ENCODE results near the gene MRPL11.

DNA sequence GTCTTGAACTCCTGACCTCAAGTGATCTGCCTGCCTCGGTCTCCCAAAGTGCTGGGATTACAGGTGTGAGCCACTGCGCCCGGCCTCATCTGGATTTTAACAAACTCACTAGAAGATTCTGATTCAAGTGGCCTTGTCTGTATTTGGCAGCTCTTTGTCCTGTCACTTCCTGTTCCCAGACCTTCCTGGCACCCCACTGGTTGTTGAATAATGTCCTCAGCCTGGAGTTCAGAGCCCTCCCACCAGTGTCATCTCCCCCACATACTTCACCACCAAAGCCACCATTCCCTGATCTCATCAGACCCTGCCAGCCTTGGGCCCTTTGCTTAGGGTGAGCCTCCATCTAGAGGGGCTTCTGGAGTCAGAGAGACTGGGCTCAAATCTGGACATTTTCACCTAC, 31.4 kb upstream of the MRPL11 start:
- TF ChIP-seq REXO4 (CRISPR knock-in tag; IDR thresholded peaks at IDR 0.05; ENCODE audit: borderline replicate concordance) (no peak), ZNF503 (CRISPR knock-in tag; IDR thresholded peaks at IDR 0.05) (no peak), NFE2L2 (IDR thresholded peaks at IDR 0.05; ENCODE audit: low read length) (no peak), RELA (CRISPR knock-in tag; IDR thresholded peaks at IDR 0.05) (no peak), ZBTB21 (CRISPR knock-in tag; IDR thresholded peaks at IDR 0.05) (no peak), FOXJ3 (CRISPR knock-in tag; IDR thresholded peaks at IDR 0.05; ENCODE audit: borderline replicate concordance) (no peak), ZBTB34 (CRISPR knock-in tag; IDR thresholded peaks at IDR 0.05) (no peak)
- TF ChIP-seq, protein P1, sequence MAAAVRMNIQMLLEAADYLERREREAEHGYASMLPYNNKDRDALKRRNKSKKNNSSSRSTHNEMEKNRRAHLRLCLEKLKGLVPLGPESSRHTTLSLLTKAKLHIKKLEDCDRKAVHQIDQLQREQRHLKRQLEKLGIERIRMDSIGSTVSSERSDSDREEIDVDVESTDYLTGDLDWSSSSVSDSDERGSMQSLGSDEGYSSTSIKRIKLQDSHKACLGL (CRISPR knock-in tag; IDR thresholded peaks at IDR 0.05), result no peak
- TF ChIP-seq, protein P2, sequence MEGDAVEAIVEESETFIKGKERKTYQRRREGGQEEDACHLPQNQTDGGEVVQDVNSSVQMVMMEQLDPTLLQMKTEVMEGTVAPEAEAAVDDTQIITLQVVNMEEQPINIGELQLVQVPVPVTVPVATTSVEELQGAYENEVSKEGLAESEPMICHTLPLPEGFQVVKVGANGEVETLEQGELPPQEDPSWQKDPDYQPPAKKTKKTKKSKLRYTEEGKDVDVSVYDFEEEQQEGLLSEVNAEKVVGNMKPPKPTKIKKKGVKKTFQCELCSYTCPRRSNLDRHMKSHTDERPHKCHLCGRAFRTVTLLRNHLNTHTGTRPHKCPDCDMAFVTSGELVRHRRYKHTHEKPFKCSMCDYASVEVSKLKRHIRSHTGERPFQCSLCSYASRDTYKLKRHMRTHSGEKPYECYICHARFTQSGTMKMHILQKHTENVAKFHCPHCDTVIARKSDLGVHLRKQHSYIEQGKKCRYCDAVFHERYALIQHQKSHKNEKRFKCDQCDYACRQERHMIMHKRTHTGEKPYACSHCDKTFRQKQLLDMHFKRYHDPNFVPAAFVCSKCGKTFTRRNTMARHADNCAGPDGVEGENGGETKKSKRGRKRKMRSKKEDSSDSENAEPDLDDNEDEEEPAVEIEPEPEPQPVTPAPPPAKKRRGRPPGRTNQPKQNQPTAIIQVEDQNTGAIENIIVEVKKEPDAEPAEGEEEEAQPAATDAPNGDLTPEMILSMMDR (CRISPR knock-in tag; IDR thresholded peaks at IDR 0.05), result no peak

All from HepG2 (cell line).